A673 (cell line): Measurements from ENCODE around the gene PRSS8.

Experiments used
- CTCF ChIP-seq: fragments of 300-800, 200-600 bp; sonication (generic); conservative IDR thresholded peaks from 2 replicates; pipeline ENCODE4 v1.5.1; 2017; ENCODE audit warnings: low read depth, mild to moderate bottlenecking, antibody characterized with exemption, low read length, moderate library complexity, mixed read lengths
- EZH2 ChIP-seq: fragments of 200-600 bp; sonication (generic); IDR thresholded peaks from 2 replicates; pipeline ENCODE4 v1.6.1; 2017; ENCODE audit warnings: borderline replicate concordance, low read depth, mild to moderate bottlenecking, mixed read lengths, antibody characterized with exemption, low read length; ENCODE audit not compliant: poor library complexity, severe bottlenecking

- TF ChIP-seq CTCF (peak; percentile 97), EZH2 (no peak)
Observed at GRCh38 chr16:31142109-31143010, 6.8 kb upstream of the PRSS8 start.
